ENCODE data around the gene SLC11A1.

GRCh38 chr2:218367415-218368149 is 14.5 kb upstream of the SLC11A1 start:
- no peak for TF ChIP-seq CTCF (IDR thresholded peaks at IDR 0.05)
- peak; percentile 56 for TF ChIP-seq POLR2A (IDR thresholded peaks at IDR 0.05)
